ENCODE data around the gene MUC2. TPM values are rescaled to one million over a fixed set of nuclear protein-coding genes. Genes with fewer than 3 reads are reported as not detected.

The MUC2 gene
- total RNA-seq, 1 experiment from 2014 or later: not detected

DNA sequence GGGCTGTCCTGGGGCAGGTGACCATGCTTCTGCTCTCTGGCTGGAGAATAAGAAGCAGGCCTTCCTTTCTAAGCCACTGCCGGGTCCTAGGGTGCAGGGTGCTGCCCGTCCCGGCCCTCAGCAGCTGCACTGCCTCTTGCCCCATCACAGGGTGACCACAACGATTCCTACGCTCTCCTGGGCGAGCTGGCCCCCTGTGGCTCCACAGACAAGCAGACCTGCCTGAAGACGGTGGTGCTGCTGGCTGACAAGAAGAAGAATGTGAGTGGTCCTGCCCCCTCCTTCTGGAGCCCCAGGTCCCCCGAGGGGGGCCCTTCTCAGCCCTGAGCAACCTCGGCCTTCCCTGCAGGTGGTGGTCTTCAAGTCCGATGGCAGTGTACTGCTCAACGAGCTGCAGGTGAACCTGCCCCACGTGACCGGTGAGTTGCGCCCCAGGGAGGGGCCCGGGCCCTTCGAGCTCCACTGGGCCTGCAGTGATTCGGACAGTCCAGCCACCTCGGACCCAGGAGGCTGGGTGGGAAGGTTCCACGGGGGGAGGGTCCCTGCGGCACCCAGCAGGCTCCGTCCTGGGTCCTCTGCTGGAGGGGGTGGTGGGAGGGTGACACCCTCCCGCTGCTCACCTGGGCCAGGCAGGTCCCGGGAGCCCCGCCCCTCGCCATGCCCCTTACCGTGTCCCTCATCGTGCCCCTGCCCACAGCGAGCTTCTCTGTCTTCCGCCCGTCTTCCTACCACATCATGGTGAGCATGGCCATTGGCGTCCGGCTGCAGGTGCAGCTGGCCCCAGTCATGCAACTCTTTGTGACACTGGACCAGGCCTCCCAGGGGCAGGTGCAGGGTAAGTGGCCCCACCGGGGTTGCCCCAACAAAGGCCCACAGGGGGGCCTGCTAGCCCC is 8.3 kb downstream of the MUC2 start:
- no peaks in the 10 kb centered on the region for H3K27me3 ChIP-seq (ENCODE audit: control insufficient read depth, insufficient read depth, low read length)
- no peak overlapping the region for H3K4me3 ChIP-seq (ENCODE audit: insufficient read depth, low read depth, low read length)
- no peaks in the 10 kb centered on the region for H3K36me3 ChIP-seq (replicated peaks; ENCODE audit: control insufficient read depth, insufficient read depth, low read length)
- peak; percentile 65 for DNase-seq

DNA sequence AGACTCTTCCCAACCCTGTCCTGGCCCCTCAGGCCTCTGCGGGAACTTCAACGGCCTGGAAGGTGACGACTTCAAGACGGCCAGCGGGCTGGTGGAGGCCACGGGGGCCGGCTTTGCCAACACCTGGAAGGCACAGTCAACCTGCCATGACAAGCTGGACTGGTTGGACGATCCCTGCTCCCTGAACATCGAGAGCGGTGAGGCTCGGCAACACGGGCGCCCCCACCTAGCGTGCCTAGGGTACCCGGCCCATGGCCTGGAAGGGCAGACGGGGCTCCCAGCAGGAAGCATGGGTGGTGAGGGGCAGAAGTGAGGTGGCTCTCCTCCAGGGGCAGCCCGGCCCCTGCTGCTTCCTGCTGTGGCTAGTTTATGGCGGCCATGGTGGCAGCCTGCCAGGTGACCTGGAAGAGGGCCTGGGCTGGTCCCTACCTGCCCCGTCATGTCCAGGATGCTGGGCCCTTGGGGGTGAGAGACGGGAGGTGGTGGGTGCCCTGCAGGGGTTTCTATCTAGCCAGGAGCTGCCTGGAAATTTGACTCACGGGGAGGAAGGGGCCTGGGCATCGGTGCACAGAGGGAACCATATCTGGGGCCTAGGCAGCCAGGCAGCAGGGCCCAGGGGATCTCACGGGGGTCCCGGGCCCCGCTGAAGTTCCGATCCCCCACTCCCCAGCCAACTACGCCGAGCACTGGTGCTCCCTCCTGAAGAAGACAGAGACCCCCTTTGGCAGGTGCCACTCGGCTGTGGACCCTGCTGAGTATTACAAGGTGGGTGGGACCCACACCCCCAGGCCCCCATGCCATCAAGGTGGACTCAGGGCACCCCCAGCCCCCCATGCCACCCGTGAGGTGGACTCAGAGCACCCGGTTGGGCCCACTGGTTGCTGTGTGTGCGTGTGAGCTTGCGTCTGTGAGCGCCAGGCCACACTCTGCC is 9.2 kb downstream of the MUC2 start:
- no peaks in the 10 kb centered on the region for H3K27me3 ChIP-seq (ENCODE audit: control insufficient read depth, insufficient read depth, low read length)
- peak; percentile 63 for DNase-seq
- H3K36me3 ChIP-seq (replicated peaks; ENCODE audit: control insufficient read depth, insufficient read depth, low read length): no peaks in the 10 kb centered on the region
- H3K4me3 ChIP-seq (ENCODE audit: insufficient read depth, low read depth, low read length): no peak overlapping the region

DNA sequence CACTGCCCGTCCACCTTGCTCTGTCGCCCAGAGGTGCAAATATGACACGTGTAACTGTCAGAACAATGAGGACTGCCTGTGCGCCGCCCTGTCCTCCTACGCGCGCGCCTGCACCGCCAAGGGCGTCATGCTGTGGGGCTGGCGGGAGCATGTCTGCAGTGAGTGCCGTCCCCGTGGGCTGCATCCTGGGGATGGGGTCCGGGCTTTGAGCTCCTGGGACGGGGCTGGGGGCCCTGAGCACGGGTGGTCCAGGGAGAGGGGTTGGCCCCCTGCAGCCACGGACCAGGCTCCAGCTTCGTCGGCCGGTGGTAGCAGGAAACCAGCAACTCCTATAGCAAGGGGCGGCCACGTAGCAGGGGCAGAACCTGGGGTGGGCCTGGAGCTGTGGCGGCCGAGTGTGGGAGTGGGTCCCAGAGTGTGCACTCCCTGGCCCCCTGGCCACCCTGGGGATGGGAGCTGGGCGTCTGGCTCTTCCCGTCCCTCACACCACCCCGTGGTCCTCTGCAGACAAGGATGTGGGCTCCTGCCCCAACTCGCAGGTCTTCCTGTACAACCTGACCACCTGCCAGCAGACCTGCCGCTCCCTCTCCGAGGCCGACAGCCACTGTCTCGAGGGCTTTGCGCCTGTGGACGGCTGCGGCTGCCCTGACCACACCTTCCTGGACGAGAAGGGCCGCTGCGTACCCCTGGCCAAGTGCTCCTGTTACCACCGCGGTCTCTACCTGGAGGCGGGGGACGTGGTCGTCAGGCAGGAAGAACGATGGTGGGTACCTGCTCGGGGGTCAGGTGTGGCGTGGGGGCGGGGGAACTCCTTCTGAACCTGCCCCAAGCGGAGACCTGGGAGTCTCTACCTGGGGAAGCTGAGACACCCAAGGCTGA is 10.1 kb downstream of the MUC2 start:
- no peak for DNase-seq

DNA sequence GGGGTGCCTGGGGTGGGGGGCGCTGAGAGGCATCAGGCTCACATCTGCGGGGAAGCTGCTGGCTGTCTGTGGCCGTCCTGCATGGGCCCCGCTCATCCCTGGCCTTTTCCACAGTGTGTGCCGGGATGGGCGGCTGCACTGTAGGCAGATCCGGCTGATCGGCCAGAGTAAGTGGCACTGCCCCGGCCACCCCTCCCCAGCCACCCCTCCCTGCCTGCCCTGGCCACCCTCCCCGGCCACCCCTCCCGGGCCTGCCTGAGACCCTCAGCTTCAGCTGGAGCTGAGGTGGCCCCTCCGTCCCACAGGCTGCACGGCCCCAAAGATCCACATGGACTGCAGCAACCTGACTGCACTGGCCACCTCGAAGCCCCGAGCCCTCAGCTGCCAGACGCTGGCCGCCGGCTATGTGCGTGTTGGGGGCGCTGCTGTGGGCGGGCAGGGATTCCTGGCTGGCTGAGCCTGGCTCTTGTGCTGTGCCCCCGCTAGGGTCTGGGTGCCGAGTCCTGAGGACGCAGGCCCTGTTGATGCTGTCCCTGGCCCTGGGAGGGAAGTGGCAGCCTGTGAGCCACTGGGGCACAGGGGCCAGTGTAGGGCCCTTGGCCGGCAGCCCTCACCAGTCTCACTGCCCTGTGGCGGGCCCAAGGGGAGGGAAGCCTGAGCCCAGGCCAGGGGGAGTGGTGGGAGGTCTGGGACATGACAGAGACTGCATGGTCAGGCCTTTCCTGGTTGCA is 10.9 kb downstream of the MUC2 start:
- no peaks in the 10 kb centered on the region for H3K27me3 ChIP-seq (ENCODE audit: control insufficient read depth, insufficient read depth, low read length)
- DNase-seq: no peak
- no peaks in the 10 kb centered on the region for H3K36me3 ChIP-seq (replicated peaks; ENCODE audit: control insufficient read depth, insufficient read depth, low read length)
- no peak overlapping the region for H3K4me3 ChIP-seq (ENCODE audit: insufficient read depth, low read depth, low read length)

More for the DNA sequence above, 10.1 kb downstream of the MUC2 start:
- Histone ChIP-seq H3K36me3 (replicated peaks; ENCODE audit: control insufficient read depth, insufficient read depth, low read length) (no peaks in the 10 kb centered on the region), H3K4me3 (ENCODE audit: insufficient read depth, low read depth, low read length) (no peak overlapping the region), H3K27me3 (ENCODE audit: control insufficient read depth, insufficient read depth, low read length) (no peaks in the 10 kb centered on the region)

DNA sequence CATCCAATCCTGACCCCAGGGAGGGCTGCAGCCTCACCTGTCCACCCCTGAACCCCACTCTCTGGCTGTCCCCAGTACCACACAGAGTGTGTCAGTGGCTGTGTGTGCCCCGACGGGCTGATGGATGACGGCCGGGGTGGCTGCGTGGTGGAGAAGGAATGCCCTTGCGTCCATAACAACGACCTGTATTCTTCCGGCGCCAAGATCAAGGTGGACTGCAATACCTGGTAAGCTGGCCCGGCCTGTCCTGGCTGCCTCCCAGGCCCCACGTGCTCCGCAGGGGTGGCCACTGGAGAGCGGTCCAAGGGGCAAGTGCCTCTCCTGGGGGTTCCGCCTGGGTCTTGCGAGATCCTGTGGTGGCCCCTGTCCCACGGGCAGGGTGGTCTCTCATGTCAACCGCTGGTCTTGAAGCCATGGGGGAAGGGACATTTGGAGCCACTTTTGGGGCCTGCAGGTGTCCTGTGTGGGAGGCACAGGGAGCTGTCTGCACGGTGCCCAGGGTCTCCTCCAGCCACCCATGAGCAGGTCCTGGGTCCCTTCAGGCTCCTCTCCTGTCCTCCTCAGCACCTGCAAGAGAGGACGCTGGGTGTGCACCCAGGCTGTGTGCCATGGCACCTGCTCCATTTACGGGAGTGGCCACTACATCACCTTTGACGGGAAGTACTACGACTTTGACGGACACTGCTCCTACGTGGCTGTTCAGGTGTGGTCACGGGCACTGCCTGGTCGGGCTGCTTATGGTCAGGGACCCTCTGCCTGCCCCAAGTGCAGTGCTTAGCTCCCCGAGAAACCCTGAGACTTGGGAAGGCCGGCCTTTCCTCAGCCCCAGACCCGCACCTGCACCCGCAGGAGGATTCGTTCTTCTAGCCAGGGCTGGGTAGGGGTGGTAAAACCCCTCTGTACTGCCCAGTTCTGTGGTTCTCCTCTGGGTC is 11.8 kb downstream of the MUC2 start:
- Histone ChIP-seq H3K27me3 (ENCODE audit: control insufficient read depth, insufficient read depth, low read length) (no peaks in the 10 kb centered on the region), H3K36me3 (replicated peaks; ENCODE audit: control insufficient read depth, insufficient read depth, low read length) (no peaks in the 10 kb centered on the region), H3K4me3 (ENCODE audit: insufficient read depth, low read depth, low read length) (no peak overlapping the region)
- no peak for DNase-seq

DNA sequence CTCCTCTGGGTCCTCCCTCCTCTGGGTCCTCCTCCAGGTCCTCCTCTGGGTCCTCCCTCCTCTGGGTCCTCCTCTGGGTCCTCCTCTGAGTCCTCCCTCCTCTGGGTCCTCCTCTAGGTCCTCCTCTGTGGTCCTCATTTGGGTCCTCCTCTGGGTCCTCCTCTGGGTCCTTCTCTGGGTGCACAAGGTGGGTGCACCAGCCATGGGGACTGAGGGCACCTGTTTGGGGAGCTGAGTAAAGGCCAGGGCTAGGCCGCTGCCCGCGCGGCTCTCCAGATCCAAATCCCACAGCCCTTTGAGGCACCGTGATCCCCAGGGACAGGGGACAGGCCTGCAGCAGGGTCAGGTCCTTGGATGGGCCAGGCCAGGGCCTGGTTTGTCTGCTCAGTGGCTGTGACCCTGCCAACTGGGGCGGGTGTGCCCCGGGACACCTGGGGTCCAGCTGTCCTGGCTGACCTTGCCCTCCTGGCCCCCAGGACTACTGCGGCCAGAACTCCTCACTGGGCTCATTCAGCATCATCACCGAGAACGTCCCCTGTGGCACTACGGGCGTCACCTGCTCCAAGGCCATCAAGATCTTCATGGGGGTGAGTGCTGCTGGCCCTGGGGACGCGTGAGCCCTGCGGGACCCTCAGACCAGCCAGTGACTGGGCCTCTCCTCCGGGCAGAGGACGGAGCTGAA is 12.7 kb downstream of the MUC2 start:
- Histone ChIP-seq H3K27me3 (ENCODE audit: control insufficient read depth, insufficient read depth, low read length) (no peaks in the 10 kb centered on the region), H3K4me3 (ENCODE audit: insufficient read depth, low read depth, low read length) (no peak overlapping the region), H3K36me3 (replicated peaks; ENCODE audit: control insufficient read depth, insufficient read depth, low read length) (no peaks in the 10 kb centered on the region)
- no peak for DNase-seq

DNA sequence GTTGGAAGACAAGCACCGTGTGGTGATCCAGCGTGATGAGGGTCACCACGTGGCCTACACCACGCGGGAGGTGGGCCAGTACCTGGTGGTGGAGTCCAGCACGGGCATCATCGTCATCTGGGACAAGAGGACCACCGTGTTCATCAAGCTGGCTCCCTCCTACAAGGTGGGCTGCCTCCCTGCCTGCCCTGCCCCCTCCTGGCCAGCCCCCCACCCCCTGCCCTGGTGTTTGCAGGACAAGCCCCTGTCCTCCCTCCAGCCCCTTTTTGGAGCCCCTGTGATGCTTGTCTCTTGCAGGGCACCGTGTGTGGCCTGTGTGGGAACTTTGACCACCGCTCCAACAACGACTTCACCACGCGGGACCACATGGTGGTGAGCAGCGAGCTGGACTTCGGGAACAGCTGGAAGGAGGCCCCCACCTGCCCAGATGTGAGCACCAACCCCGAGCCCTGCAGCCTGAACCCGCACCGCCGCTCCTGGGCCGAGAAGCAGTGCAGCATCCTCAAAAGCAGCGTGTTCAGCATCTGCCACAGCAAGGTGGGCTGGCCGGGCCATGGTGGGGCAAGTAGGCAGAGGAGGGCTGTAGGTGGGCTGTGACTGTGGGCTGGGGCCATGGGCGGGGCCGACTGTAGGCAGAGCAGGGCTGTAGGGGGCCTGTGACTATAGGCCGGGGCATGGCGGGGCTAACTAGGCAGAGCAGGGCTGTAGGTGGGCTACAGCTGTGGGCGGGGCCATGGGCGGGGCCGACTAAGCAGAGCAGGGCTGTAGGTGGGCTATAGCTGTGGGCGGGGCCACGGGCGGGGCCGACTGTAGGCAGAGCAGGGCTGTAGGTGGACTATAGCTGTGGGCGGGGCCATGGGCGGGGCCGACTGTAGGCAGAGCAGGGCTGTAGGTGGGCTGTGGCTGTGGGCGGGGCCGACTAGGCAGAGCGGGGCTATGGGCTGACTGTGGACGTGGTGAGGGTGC is 13.6 kb downstream of the MUC2 start:
- Histone ChIP-seq H3K27me3 (ENCODE audit: control insufficient read depth, insufficient read depth, low read length) (no peaks in the 10 kb centered on the region), H3K36me3 (replicated peaks; ENCODE audit: control insufficient read depth, insufficient read depth, low read length) (no peaks in the 10 kb centered on the region), H3K4me3 (ENCODE audit: insufficient read depth, low read depth, low read length) (no peak overlapping the region)
- DNase-seq: peak; percentile 96

DNA sequence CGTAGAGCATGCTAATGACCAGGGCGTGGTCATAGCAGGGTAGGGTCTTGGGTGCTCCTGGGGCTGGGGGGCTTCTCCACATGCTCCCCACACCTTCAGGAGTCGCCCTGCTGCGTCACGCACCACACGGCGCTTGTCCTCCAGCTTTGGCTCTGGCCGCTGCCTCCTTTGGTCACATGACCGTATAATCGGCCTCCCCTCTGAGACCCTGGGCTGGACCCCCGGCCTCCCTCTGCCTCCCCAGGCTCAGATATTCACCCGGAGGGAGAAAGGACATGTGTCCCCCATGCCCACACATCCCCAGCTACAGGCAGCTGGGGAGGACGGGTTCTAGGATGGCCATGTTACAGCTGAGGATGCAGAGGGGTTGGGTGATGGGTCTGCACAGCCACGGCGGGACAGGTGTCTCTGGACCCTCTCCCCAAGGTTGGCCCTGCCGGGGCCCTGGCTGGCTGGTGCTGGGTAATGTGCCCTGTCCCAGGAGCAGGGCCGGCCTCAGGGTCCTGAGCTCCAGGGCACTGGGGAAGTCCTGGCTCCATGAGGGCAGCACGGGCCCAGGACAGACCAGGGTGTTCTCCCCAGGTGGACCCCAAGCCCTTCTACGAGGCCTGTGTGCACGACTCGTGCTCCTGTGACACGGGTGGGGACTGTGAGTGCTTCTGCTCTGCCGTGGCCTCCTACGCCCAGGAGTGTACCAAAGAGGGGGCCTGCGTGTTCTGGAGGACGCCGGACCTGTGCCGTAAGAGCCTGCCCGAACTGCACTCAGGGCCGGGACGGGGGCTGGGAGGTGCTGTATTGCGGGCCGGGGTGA is 14.5 kb downstream of the MUC2 start:
- Histone ChIP-seq H3K36me3 (replicated peaks; ENCODE audit: control insufficient read depth, insufficient read depth, low read length) (no peaks in the 10 kb centered on the region), H3K4me3 (ENCODE audit: insufficient read depth, low read depth, low read length) (no peak overlapping the region), H3K27me3 (ENCODE audit: control insufficient read depth, insufficient read depth, low read length) (no peaks in the 10 kb centered on the region)
- no peak for DNase-seq

DNA sequence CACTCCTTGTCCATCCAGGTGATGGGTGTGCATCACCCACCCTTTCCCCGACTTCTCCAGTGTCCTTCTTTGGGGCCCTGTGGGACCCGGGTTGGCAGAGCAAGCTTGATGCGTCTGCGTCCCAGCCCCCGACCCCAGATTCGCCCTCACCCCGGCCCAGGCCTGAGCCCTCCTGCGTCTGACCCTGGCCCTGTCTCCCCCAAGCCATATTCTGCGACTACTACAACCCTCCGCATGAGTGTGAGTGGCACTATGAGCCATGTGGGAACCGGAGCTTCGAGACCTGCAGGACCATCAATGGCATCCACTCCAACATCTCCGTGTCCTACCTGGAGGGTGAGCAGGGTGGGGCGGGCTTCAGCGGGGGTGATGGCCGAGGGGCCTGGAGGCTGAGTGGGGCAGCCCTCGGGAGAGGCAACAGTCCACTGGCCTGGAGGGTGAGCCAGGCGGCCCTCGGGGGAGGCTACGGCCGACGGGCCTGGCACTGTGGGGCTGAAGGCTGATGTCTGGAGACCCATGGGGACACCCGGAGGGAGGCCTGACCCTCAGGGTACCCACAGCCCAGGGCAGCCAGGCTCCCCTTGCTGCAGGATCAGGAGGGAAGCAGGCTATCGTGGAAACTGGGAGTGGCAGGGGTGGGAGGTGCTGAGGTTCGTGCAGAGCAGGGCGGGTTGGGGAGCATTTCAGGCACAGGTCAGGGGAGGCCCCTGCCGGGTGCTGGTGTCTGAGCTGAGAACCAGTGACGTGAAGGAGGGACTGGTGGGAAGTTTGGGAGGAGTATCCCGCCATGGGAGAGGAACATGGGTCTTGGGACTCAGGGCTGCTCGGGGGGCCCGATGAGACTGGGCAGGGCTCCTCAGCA is 15.3 kb downstream of the MUC2 start:
- no peak for DNase-seq
- no peaks in the 10 kb centered on the region for H3K27me3 ChIP-seq (ENCODE audit: control insufficient read depth, insufficient read depth, low read length)
- H3K4me3 ChIP-seq (ENCODE audit: insufficient read depth, low read depth, low read length): no peak overlapping the region
- H3K36me3 ChIP-seq (replicated peaks; ENCODE audit: control insufficient read depth, insufficient read depth, low read length): no peaks in the 10 kb centered on the region

DNA sequence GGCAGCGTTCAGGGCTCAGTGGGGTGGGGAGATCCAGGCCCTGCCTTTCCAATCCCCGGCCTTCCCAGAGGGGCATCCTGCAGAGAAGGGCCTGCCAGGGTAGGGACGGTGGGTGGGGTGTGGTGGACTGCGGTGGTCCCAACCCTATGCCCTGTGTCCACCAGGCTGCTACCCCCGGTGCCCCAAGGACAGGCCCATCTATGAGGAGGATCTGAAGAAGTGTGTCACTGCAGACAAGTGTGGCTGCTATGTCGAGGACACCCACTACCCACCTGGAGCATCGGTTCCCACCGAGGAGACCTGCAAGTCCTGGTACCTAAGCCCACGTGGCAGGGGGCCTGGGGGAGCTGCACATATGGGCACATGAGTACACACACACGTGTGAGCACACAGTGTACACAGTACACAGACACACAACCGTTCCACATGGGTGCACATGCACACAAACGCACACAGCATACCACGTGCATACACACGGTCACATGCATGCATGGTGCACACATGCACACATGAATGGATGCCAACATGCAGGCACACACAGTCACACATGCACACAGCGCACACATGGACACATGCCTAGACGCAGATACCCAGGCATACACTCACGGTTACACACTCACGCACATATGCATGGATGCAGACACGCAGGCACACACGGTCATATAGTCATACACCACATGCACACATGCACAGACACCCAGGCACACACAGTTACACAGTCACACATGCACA is 16.1 kb downstream of the MUC2 start:
- H3K36me3 ChIP-seq (replicated peaks; ENCODE audit: control insufficient read depth, insufficient read depth, low read length): no peaks in the 10 kb centered on the region
- DNase-seq: no peak
- H3K27me3 ChIP-seq (ENCODE audit: control insufficient read depth, insufficient read depth, low read length): no peaks in the 10 kb centered on the region
- H3K4me3 ChIP-seq (ENCODE audit: insufficient read depth, low read depth, low read length): no peak overlapping the region

All from H7 (cell line).